Measurements from ENCODE around the gene IL27RA.

The IL27RA gene

GRCh38 chr19:13996928-13997630 lies 34.5 kb upstream of the IL27RA start:
- H3K9me3 ChIP-seq (ENCODE audit: insufficient read depth, low read length, severe bottlenecking): peaks cover 8% of the 10 kb centered on the region
- no peaks in the 10 kb centered on the region for H3K27me3 ChIP-seq (ENCODE audit: insufficient read depth, low read length, poor library complexity)
- H3K36me3 ChIP-seq (ENCODE audit: insufficient read depth, low read length): peaks cover 51% of the 10 kb centered on the region
- H3K9ac ChIP-seq (ENCODE audit: low read depth, low read length): no peak overlapping the region
- no peak overlapping the region for H3K4me3 ChIP-seq (ENCODE audit: low read depth in 1 of 2, low read length in 2 of 2)
- H3K79me2 ChIP-seq (ENCODE audit: insufficient read depth, low read length): peaks cover 66% of the 10 kb centered on the region
- TF ChIP-seq CTCF (IDR thresholded peaks at IDR 0.05; ENCODE audit: borderline replicate concordance, extremely low read depth, low read length, poor library complexity, severe bottlenecking): no peak
- TF ChIP-seq EZH2 (IDR thresholded peaks at IDR 0.05; ENCODE audit: borderline replicate concordance, low read depth, low read length, severe bottlenecking): no peak
- no peak overlapping the region for H3K4me2 ChIP-seq (ENCODE audit: insufficient read depth, low read length)
- 0 out of 2 replicates have a peak, but pooled peaks cover 5% of the 10 kb centered on the region for H4K20me1 ChIP-seq (ENCODE audit: insufficient read depth, low read length)
- H3K27ac ChIP-seq (ENCODE audit: low read length): no peak overlapping the region
- DNase-seq (no peak), ATAC-seq (ENCODE audit: insufficient read depth, low read depth) (no peak)
- H3K4me1 ChIP-seq (ENCODE audit: insufficient read depth, low read length): peaks cover 13% of the 10 kb centered on the region
- H2AFZ ChIP-seq (ENCODE audit: low read depth, low read length): no peak overlapping the region

- H3K9ac ChIP-seq (ENCODE audit: low read depth, low read length): no peak overlapping the region
- no peaks in the 10 kb centered on the region for H3K27me3 ChIP-seq (ENCODE audit: insufficient read depth, low read length, poor library complexity)
- ATAC-seq (ENCODE audit: insufficient read depth, low read depth): no peak
- H3K4me1 ChIP-seq (ENCODE audit: insufficient read depth, low read length): peaks cover 18% of the 10 kb centered on the region
- no peak overlapping the region for H3K27ac ChIP-seq (ENCODE audit: low read length)
- no peak overlapping the region for H3K4me3 ChIP-seq (ENCODE audit: low read depth in 1 of 2, low read length in 2 of 2)
- H3K36me3 ChIP-seq (ENCODE audit: insufficient read depth, low read length): peaks cover 46% of the 10 kb centered on the region
- 0 out of 2 replicates have a peak, but pooled peaks cover 5% of the 10 kb centered on the region for H4K20me1 ChIP-seq (ENCODE audit: insufficient read depth, low read length)
- H3K9me3 ChIP-seq (ENCODE audit: insufficient read depth, low read length, severe bottlenecking): peaks cover 8% of the 10 kb centered on the region
- DNase-seq: no peak
- peaks cover 60% of the 10 kb centered on the region for H3K79me2 ChIP-seq (ENCODE audit: insufficient read depth, low read length)
- no peak overlapping the region for H3K4me2 ChIP-seq (ENCODE audit: insufficient read depth, low read length)
- TF ChIP-seq CTCF (IDR thresholded peaks at IDR 0.05; ENCODE audit: borderline replicate concordance, extremely low read depth, low read length, poor library complexity, severe bottlenecking): no peak
- TF ChIP-seq EZH2 (IDR thresholded peaks at IDR 0.05; ENCODE audit: borderline replicate concordance, low read depth, low read length, severe bottlenecking): no peak
- no peak overlapping the region for H2AFZ ChIP-seq (ENCODE audit: low read depth, low read length)
Observed at GRCh38 chr19:13997631-13997962, 34.0 kb upstream of the IL27RA start.

GRCh38 chr19:13998426-13998825 lies 33.1 kb upstream of the IL27RA start:
- DNase-seq (no peak), ATAC-seq (ENCODE audit: insufficient read depth, low read depth) (no peak)
- peaks cover 8% of the 10 kb centered on the region for H3K9me3 ChIP-seq (ENCODE audit: insufficient read depth, low read length, severe bottlenecking)
- H3K27me3 ChIP-seq (ENCODE audit: insufficient read depth, low read length, poor library complexity): no peaks in the 10 kb centered on the region
- no peak overlapping the region for H3K4me3 ChIP-seq (ENCODE audit: low read depth in 1 of 2, low read length in 2 of 2)
- H3K4me1 ChIP-seq (ENCODE audit: insufficient read depth, low read length): peaks cover 22% of the 10 kb centered on the region
- H3K36me3 ChIP-seq (ENCODE audit: insufficient read depth, low read length): peaks cover 39% of the 10 kb centered on the region
- H3K79me2 ChIP-seq (ENCODE audit: insufficient read depth, low read length): peaks cover 59% of the 10 kb centered on the region
- no peak overlapping the region for H3K4me2 ChIP-seq (ENCODE audit: insufficient read depth, low read length)
- H3K27ac ChIP-seq (ENCODE audit: low read length): no peak overlapping the region
- no peak overlapping the region for H2AFZ ChIP-seq (ENCODE audit: low read depth, low read length)
- no peak overlapping the region for H3K9ac ChIP-seq (ENCODE audit: low read depth, low read length)
- H4K20me1 ChIP-seq (ENCODE audit: insufficient read depth, low read length): 0 out of 2 replicates have a peak, but pooled peaks cover 5% of the 10 kb centered on the region
- no peak for TF ChIP-seq EZH2 (IDR thresholded peaks at IDR 0.05; ENCODE audit: borderline replicate concordance, low read depth, low read length, severe bottlenecking)
- TF ChIP-seq CTCF (IDR thresholded peaks at IDR 0.05; ENCODE audit: borderline replicate concordance, extremely low read depth, low read length, poor library complexity, severe bottlenecking): no peak

Measured in DND-41 (cell line).